Nephron progenitor cell (in vitro differentiated cells): Measurements from ENCODE around the gene RYR3.

Experiments
- DNase-seq: peaks from one replicate; pipeline ENCODE4 v3.0.0; 2021
- H3K27ac Mint-ChIP-seq: 2 replicates; pipeline ENCODE4 v1.8.0; 2021; ENCODE audit warnings: mild to moderate bottlenecking, moderate library complexity, mixed read lengths
- H3K27me3 Mint-ChIP-seq: 2 replicates; pipeline ENCODE4 v1.8.0; 2021; ENCODE audit warnings: mild to moderate bottlenecking, low read depth, mixed read lengths; ENCODE audit not compliant: poor library complexity
- H3K36me3 Mint-ChIP-seq: 2 replicates; pipeline ENCODE4 v1.8.0; 2021; ENCODE audit warnings: low read depth, mixed read lengths
- H3K4me1 Mint-ChIP-seq: 2 replicates; pipeline ENCODE4 v1.8.0; 2021; ENCODE audit warnings: mixed read lengths
- H3K4me3 Mint-ChIP-seq: 2 replicates; pipeline ENCODE4 v1.8.0; 2021; ENCODE audit warnings: mild to moderate bottlenecking, moderate library complexity, mixed read lengths
- H3K9me3 Mint-ChIP-seq: 2 replicates; pipeline ENCODE4 v1.8.0; 2021; ENCODE audit warnings: mild to moderate bottlenecking, moderate library complexity, mixed read lengths
- TF ChIP-seq, protein P1 (sequence below): fragments of 200-600 bp; sonication (generic); IDR thresholded peaks from 2 replicates; pipeline ENCODE4 v1.5.0; 2021; ENCODE audit warnings: antibody characterized with exemption

The RYR3 gene

DNA sequence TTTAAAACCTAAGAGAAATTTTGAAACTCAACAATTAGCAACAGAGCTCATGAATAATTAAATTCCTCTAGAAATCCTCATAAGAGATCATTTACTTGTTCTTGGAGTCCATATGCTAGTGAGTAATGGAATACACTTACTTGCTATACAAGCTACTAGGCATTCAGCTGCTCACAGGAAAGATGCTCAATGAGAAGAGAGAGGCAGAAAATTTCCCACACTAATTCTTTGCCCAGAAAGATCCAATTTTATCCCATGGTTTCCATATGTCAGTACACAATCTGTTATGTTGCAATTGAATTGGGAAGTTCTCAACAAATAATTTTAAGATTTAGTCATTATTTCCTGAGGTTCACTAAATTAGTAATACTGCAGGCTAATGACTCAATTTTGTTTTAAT, 310.4 kb downstream of the RYR3 start:
- TF ChIP-seq, protein P1, sequence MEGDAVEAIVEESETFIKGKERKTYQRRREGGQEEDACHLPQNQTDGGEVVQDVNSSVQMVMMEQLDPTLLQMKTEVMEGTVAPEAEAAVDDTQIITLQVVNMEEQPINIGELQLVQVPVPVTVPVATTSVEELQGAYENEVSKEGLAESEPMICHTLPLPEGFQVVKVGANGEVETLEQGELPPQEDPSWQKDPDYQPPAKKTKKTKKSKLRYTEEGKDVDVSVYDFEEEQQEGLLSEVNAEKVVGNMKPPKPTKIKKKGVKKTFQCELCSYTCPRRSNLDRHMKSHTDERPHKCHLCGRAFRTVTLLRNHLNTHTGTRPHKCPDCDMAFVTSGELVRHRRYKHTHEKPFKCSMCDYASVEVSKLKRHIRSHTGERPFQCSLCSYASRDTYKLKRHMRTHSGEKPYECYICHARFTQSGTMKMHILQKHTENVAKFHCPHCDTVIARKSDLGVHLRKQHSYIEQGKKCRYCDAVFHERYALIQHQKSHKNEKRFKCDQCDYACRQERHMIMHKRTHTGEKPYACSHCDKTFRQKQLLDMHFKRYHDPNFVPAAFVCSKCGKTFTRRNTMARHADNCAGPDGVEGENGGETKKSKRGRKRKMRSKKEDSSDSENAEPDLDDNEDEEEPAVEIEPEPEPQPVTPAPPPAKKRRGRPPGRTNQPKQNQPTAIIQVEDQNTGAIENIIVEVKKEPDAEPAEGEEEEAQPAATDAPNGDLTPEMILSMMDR = no peak
- H3K27ac Mint-ChIP-seq = no peak overlapping the region

DNA sequence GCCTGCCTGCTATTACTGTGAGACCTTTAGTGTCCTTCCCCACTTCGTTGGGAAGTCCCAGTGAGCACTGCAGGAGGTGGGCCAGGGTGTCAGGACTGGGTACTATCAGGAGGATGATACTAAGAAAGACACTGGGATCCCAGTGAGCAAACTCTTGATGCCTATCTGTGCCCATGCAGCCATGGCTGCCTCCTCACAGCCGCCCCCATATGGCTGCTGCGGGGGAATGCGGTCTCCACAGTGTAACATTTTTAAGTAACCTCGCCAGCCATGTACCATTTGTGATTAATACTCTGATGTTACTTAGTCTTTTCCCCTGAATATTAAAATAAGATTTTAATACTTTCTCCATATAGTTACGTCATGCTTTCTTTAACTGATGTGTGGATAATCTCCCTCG, 312.2 kb downstream of the RYR3 start:
- no peak overlapping the region for H3K27ac Mint-ChIP-seq
- no peaks in the 10 kb centered on the region for H3K27me3 Mint-ChIP-seq
- TF ChIP-seq, protein P1 = peak; percentile 14
- H3K4me3 Mint-ChIP-seq = no peak overlapping the region
- H3K9me3 Mint-ChIP-seq = peaks cover 21% of the 10 kb centered on the region
- H3K4me1 Mint-ChIP-seq = no peaks in the 10 kb centered on the region
- H3K36me3 Mint-ChIP-seq = peaks cover 5% of the 10 kb centered on the region
- no peak for DNase-seq

More for the DNA sequence above, 310.4 kb downstream of the RYR3 start:
- no peak for DNase-seq
- Mint-ChIP-seq H3K9me3 (peaks cover 14% of the 10 kb centered on the region), H3K4me3 (no peak overlapping the region), H3K4me1 (no peaks in the 10 kb centered on the region), H3K36me3 (peaks cover 3% of the 10 kb centered on the region), H3K27me3 (no peaks in the 10 kb centered on the region)

DNA sequence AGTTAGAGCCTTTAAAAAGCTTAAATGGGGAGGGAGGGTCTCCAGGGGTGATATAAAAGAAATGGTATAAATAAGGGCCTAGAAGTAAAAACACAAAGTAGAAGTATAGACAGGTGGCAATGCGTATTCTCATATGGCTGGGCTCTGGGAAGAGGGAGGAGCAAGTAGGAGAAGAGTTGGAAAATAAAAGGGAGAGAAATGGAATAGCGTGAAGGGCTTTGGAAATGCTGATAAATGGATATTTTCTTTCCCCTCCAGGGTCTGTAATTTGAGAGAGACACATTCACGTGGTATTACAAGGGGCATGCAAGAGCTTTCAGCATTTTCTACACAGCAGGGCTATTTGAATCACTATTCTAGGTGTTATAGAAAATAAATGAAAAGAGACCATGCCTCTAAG, 313.7 kb downstream of the RYR3 start:
- Mint-ChIP-seq H3K27me3 (no peaks in the 10 kb centered on the region), H3K4me1 (no peaks in the 10 kb centered on the region), H3K27ac (no peak overlapping the region), H3K36me3 (peaks cover 5% of the 10 kb centered on the region), H3K9me3 (peaks cover 21% of the 10 kb centered on the region), H3K4me3 (no peak overlapping the region)
- TF ChIP-seq, protein P1 = no peak
- DNase-seq = no peak

DNA sequence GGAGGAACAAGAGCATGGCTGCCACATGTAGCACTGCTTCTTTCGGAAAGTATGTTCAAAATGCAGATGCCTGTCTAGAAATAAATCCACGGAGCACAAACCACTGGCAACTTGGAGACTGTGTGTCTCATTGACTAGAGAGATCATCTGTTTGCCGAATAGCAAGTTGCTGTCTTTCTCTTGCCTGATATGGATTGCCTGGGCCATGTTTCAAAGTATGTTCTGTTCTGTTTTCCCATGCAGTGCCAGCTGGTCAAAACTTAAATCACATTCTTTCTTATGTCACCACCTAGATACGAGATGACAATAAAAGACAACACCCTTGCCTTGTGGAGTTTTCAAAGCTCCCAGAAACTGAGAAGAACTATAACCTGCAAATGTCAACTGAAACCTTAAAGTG, 318.9 kb downstream of the RYR3 start:
- no peak overlapping the region for H3K4me3 Mint-ChIP-seq
- H3K27ac Mint-ChIP-seq = no peak overlapping the region
- no peak for DNase-seq
- peaks cover 3% of the 10 kb centered on the region for H3K27me3 Mint-ChIP-seq
- H3K36me3 Mint-ChIP-seq = peaks cover 5% of the 10 kb centered on the region
- TF ChIP-seq, protein P1 = no peak
- no peaks in the 10 kb centered on the region for H3K4me1 Mint-ChIP-seq
- H3K9me3 Mint-ChIP-seq = peaks cover 21% of the 10 kb centered on the region

DNA sequence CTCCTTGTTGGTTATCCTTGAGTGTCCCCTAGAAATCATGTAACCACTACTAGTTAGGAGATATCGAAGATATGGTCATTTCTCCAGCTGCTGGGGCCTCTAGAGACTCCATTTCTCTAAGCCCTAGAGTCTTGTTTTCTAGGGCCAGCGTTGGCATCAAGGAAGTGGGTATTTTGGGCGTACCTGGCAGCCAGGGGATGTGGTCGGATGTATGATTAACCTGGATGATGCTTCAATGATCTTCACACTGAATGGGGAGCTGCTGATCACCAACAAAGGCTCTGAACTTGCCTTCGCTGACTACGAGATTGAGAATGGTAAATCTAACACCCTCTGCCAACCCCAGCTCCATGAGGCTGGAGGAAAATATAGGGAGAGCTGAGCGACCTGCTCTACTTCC, 325.5 kb downstream of the RYR3 start:
- no peak overlapping the region for H3K27ac Mint-ChIP-seq
- no peaks in the 10 kb centered on the region for H3K36me3 Mint-ChIP-seq
- H3K9me3 Mint-ChIP-seq = no peaks in the 10 kb centered on the region
- H3K27me3 Mint-ChIP-seq = peaks cover 15% of the 10 kb centered on the region
- no peaks in the 10 kb centered on the region for H3K4me1 Mint-ChIP-seq
- DNase-seq = no peak
- H3K4me3 Mint-ChIP-seq = no peak overlapping the region
- TF ChIP-seq, protein P1 = no peak

DNA sequence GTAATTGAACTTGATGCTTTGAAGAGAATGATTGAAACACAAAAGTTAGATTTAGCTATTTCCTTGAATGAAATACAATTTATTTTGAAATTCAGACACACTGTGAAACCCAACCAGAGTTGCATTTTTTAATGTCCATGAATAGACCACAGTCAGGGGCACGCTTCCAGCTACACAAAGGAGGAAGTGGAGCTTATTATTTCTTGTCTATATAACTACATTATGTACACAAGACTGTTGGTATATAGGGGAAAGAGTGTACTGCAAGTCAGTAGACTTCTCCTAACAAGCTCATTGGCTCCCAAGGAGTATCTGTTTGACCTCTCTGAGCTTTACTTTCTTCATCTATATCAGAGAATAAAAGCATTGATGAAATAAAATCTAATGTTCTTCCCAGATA, 326.2 kb downstream of the RYR3 start:
- H3K4me1 Mint-ChIP-seq = no peaks in the 10 kb centered on the region
- no peak overlapping the region for H3K27ac Mint-ChIP-seq
- no peaks in the 10 kb centered on the region for H3K36me3 Mint-ChIP-seq
- no peak overlapping the region for H3K4me3 Mint-ChIP-seq
- peaks cover 20% of the 10 kb centered on the region for H3K27me3 Mint-ChIP-seq
- no peak for DNase-seq
- no peaks in the 10 kb centered on the region for H3K9me3 Mint-ChIP-seq
- TF ChIP-seq, protein P1 = no peak
